HCT116 (cell line): ENCODE results near the gene FAR2. TPM values are rescaled to one million over a fixed set of nuclear protein-coding genes. Genes with fewer than 3 reads are reported as not detected.

Experiments used
- ATAC-seq: fragments of 200-7000 bp; cut with Tn5 transposase; 2 replicates; pipeline ENCODE4 v1.9.1; 2020; ENCODE audit warnings: mild to moderate bottlenecking, moderate library complexity
- BruUV-seq: library from RNA; stranded (reverse); fragments of 400-500 nt; replicated peaks from 2 replicates; lab custom pipeline; 2021; lab: Mats Ljungman, UMichigan
- CTCF ChIA-PET: fragments of 300-600 bp; sonication (Branson Sonifier 250); formaldehyde crosslinking; loops from one replicate; lab custom pipeline; 2021; ENCODE audit warnings: antibody characterized with exemption; lab: Charles Lee
- POLR2A ChIA-PET: fragments of 300-600, 350-600 bp; sonication (Branson Sonifier 250); formaldehyde crosslinking; loops from one replicate; lab custom pipeline; 2021; ENCODE audit warnings: antibody characterized with exemption; lab: Charles Lee
- RAD21 ChIA-PET, 2 experiments: fragments of 300-600 bp; sonication (Branson Sonifier 250); formaldehyde crosslinking; loops; one replicate each; lab custom pipeline; 2023; ENCODE audit warnings: low total read pairs in 2 of 2; ENCODE audit not compliant: uncharacterized antibody in 2 of 2, unreplicated experiment in 2 of 2, low non-redundant PET in 1 of 2; lab: Charles Lee
- DNase-seq: peaks from one replicate; pipeline ENCODE4 v3.0.0-alpha.2; 2010; ENCODE audit warnings: low read depth, low spot score
- H2AFZ ChIP-seq: fragments of 200-600 bp; shearing (Covaris generic), sonication (generic); 2 replicates; pipeline ENCODE4 v1.6.1; 2017; ENCODE audit warnings: low read depth, mixed run types, mixed read lengths, antibody characterized with exemption, low read length; ENCODE audit not compliant: poor library complexity, severe bottlenecking
- H3K27ac ChIP-seq: 2 replicates; pipeline ENCODE4 v1.5.1; 2012; ENCODE audit warnings: low read depth, low read length
- H3K27me3 ChIP-seq: fragments of 200-600 bp; sonication (generic); 2 replicates; pipeline ENCODE4 v1.6.1; 2016; ENCODE audit warnings: mixed run types, low read length, mixed read lengths; ENCODE audit not compliant: insufficient read depth
- H3K36me3 ChIP-seq, 2 experiments: fragments of 200-500 bp in 1 of 2; fragments of 200-600 bp in 1 of 2; sonication (Bioruptor generic) in 1 of 2; sonication (generic) in 1 of 2; 2 replicates each; pipeline versions ENCODE4 v1.5.1 to v1.6.1; 2014 to 2016; ENCODE audit warnings: low read length in 2 of 2, inconsistent platforms in 1 of 2, mixed read lengths in 1 of 2, mixed run types in 1 of 2; ENCODE audit not compliant: insufficient read depth in 2 of 2, control insufficient read depth in 1 of 2
- H3K4me1 ChIP-seq, 2 experiments: fragments of 200-600 bp in 1 of 2; sonication (generic) in 1 of 2; 2 replicates each; pipeline versions ENCODE4 v1.5.1 to v1.6.1; 2012 to 2017; ENCODE audit warnings: low read length in 2 of 2, inconsistent platforms in 1 of 2, mild to moderate bottlenecking in 1 of 2, mixed read lengths in 1 of 2, mixed run types in 1 of 2, moderate library complexity in 1 of 2; ENCODE audit not compliant: insufficient read depth in 2 of 2, control insufficient read depth in 1 of 2
- H3K4me2 ChIP-seq: fragments of 200-600 bp; sonication (generic); 2 replicates; pipeline ENCODE4 v1.6.1; 2017; ENCODE audit warnings: mixed run types, low read length, mixed read lengths
- H3K4me3 ChIP-seq, 2 experiments: fragments of 200-600 bp in 1 of 2; sonication (generic) in 1 of 2; replicated peaks in 1 of 2; 2 replicates each; pipeline ENCODE4 v1.5.1; 2011 to 2016; ENCODE audit warnings: low read length in 2 of 2, control low read depth in 1 of 2, low read depth in 1 of 2, mild to moderate bottlenecking in 1 of 2, mixed read lengths in 1 of 2, mixed run types in 1 of 2
- H3K79me2 ChIP-seq: fragments of 200-600 bp; sonication (generic); 2 replicates; pipeline ENCODE4 v1.6.1; 2017; ENCODE audit warnings: mild to moderate bottlenecking, mixed run types, low read length, moderate library complexity, mixed read lengths; ENCODE audit not compliant: insufficient read depth
- H3K9ac ChIP-seq: fragments of 200-600 bp; sonication (generic); 2 replicates; pipeline ENCODE4 v1.6.1; 2016; ENCODE audit warnings: low read length, mixed read lengths
- H3K9me2 ChIP-seq: fragments of 200-600 bp; sonication (generic), shearing (Covaris generic); 2 replicates; pipeline ENCODE4 v1.6.1; 2017; ENCODE audit warnings: mixed run types, mild to moderate bottlenecking, moderate library complexity; ENCODE audit not compliant: insufficient read depth
- H3K9me3 ChIP-seq, 2 experiments: fragments of 200-500 bp in 1 of 2; fragments of 200-600 bp in 1 of 2; sonication (Bioruptor generic) in 1 of 2; sonication (generic) in 1 of 2; 2 replicates each; pipeline ENCODE4 v1.6.1; 2014 to 2017; ENCODE audit warnings: low read length in 2 of 2, mixed read lengths in 2 of 2, inconsistent platforms in 1 of 2, low read depth in 1 of 2, mild to moderate bottlenecking in 1 of 2, mixed run types in 1 of 2, moderate library complexity in 1 of 2; ENCODE audit not compliant: control insufficient read depth in 1 of 2, insufficient read depth in 1 of 2
- H4K20me1 ChIP-seq: fragments of 200-600 bp; sonication (generic), shearing (Covaris generic); 2 replicates; pipeline ENCODE4 v1.6.1; 2017; ENCODE audit warnings: mixed run types, mild to moderate bottlenecking, moderate library complexity; ENCODE audit not compliant: insufficient read depth
- ATF3 ChIP-seq: IDR thresholded peaks from 2 replicates; pipeline ENCODE4 v1.6.1; 2012
- CBX3 ChIP-seq: IDR thresholded peaks from 2 replicates; pipeline ENCODE4 v1.6.1; 2012; ENCODE audit warnings: low read depth
- CEBPB ChIP-seq: IDR thresholded peaks from 2 replicates; pipeline ENCODE4 v1.6.1; 2012; ENCODE audit warnings: low read depth
- CTCF ChIP-seq, 3 experiments: fragments of 200-600 bp in 1 of 3; sonication (generic) in 1 of 3; IDR thresholded peaks in 2 of 3; conservative IDR thresholded peaks in 1 of 3; 2 replicates each; pipeline ENCODE4 v1.5.1; 2012 to 2017; ENCODE audit warnings: low read depth in 2 of 3, low read length in 2 of 3, antibody characterized with exemption in 1 of 3, borderline replicate concordance in 1 of 3, control low read depth in 1 of 3, mild to moderate bottlenecking in 1 of 3, mixed read lengths in 1 of 3, mixed run types in 1 of 3, moderate library complexity in 1 of 3; ENCODE audit not compliant: insufficient read depth in 1 of 3
- EGR1 ChIP-seq: IDR thresholded peaks from 2 replicates; pipeline ENCODE4 v1.6.1; 2012; ENCODE audit warnings: low read depth
- ELF1 ChIP-seq: IDR thresholded peaks from 2 replicates; pipeline ENCODE4 v1.6.1; 2012; ENCODE audit warnings: low read depth, borderline replicate concordance
- EZH2 ChIP-seq: fragments of 200-600 bp; sonication (generic); IDR thresholded peaks from 2 replicates; pipeline ENCODE4 v1.6.1; 2017; ENCODE audit warnings: antibody characterized with exemption, mixed run types
- FOSL1 ChIP-seq: IDR thresholded peaks from 2 replicates; pipeline ENCODE4 v1.6.1; 2012; ENCODE audit warnings: low read depth
- JUND ChIP-seq: IDR thresholded peaks from 2 replicates; pipeline ENCODE4 v1.6.1; 2012
- MAX ChIP-seq: IDR thresholded peaks from 2 replicates; pipeline ENCODE4 v1.6.1; 2012
- POLR2A ChIP-seq: IDR thresholded peaks from 2 replicates; pipeline ENCODE4 v1.7.0; 2011; ENCODE audit warnings: borderline replicate concordance; ENCODE audit not compliant: insufficient read depth, insufficient read length; ENCODE audit errors: extremely low read depth
- POLR2AphosphoS5 ChIP-seq: IDR thresholded peaks from 2 replicates; pipeline ENCODE4 v1.6.1; 2011; ENCODE audit warnings: mild to moderate bottlenecking, low read depth, low read length, moderate library complexity
- RAD21 ChIP-seq: IDR thresholded peaks from 2 replicates; pipeline ENCODE4 v1.6.1; 2012; ENCODE audit warnings: low read depth, mild to moderate bottlenecking
- SIN3A ChIP-seq: IDR thresholded peaks from 2 replicates; pipeline ENCODE4 v1.6.1; 2012; ENCODE audit warnings: low read depth
- SP1 ChIP-seq: IDR thresholded peaks from 2 replicates; pipeline ENCODE4 v1.6.1; 2012; ENCODE audit warnings: low read depth
- SRF ChIP-seq: IDR thresholded peaks from 2 replicates; pipeline ENCODE4 v1.6.1; 2012; ENCODE audit warnings: low read depth
- TCF7L2 ChIP-seq: IDR thresholded peaks from 2 replicates; pipeline ENCODE4 v1.7.0; 2011; ENCODE audit warnings: borderline replicate concordance, inconsistent platforms; ENCODE audit not compliant: insufficient read depth, insufficient read length; ENCODE audit errors: extremely low read depth
- ZBTB33 ChIP-seq: IDR thresholded peaks from 2 replicates; pipeline ENCODE4 v1.6.1; 2011; ENCODE audit warnings: mild to moderate bottlenecking, low read length, moderate library complexity; ENCODE audit not compliant: insufficient replicate concordance; ENCODE audit errors: extremely low read depth
- ZFX ChIP-seq: fragments of 450-650 bp; IDR thresholded peaks from 2 replicates; pipeline ENCODE4 v1.6.1; 2017
- ZNF274 ChIP-seq: fragments of 200-500 bp; sonication (Bioruptor generic); IDR thresholded peaks from 2 replicates; pipeline ENCODE4 v1.6.1; 2014; ENCODE audit warnings: mild to moderate bottlenecking, low read depth, low read length, inconsistent platforms
- intact Hi-C: fragments of 100-400 bp; cut with micrococcal nuclease; formaldehyde crosslinking; loops from 2 replicates; pipeline ENCODE4 v1.10.0; 2022
- total RNA-seq: library from RNA; stranded (reverse); gene quantifications from one replicate; pipeline ENCODE4 v1.2.1, GENCODE V29; 2021; ENCODE audit not compliant: unreplicated experiment

The FAR2 gene
- total RNA-seq, 1 experiment from 2014 or later: 9.7 TPM

- H3K27ac ChIP-seq: no peak overlapping the region
- CTCF ChIA-PET: no interaction called here
- RAD21 ChIA-PET: no interaction called here
- no peaks in the 10 kb centered on the region for H3K79me2 ChIP-seq
- no TSS peak for BruUV-seq
- H3K4me2 ChIP-seq: no peak overlapping the region
- H3K9ac ChIP-seq: no peak overlapping the region
- no peak for ATAC-seq
- no peak overlapping the region for H2AFZ ChIP-seq
- H3K4me3 ChIP-seq: no peak overlapping the region
- intact Hi-C loops: no loop called here
- no peaks in the 10 kb centered on the region for H3K9me2 ChIP-seq
- no peaks in the 10 kb centered on the region for H3K27me3 ChIP-seq
- no peaks in the 10 kb centered on the region for H3K9me3 ChIP-seq
- TF ChIP-seq SRF: no peak
- POLR2A ChIA-PET: no interaction called here
- H3K4me1 ChIP-seq: no peaks in the 10 kb centered on the region
- H3K36me3 ChIP-seq: no peaks in the 10 kb centered on the region
- no peaks in the 10 kb centered on the region for H4K20me1 ChIP-seq
- DNase-seq: no peak
Observed at GRCh38 chr12:29287622-29288021, 138.5 kb downstream of the FAR2 start.

- Histone ChIP-seq H3K4me1 (no peaks in the 10 kb centered on the region), H3K27me3 (no peaks in the 10 kb centered on the region), H3K9me2 (no peaks in the 10 kb centered on the region), H3K27ac (no peak overlapping the region), H3K9ac (no peak overlapping the region), H3K4me2 (no peak overlapping the region), H3K36me3 (no peaks in the 10 kb centered on the region), H2AFZ (no peak overlapping the region), H3K4me3 (no peak overlapping the region), H4K20me1 (no peaks in the 10 kb centered on the region), H3K79me2 (no peaks in the 10 kb centered on the region), H3K9me3 (no peaks in the 10 kb centered on the region)
- ChIA-PET RAD21 (no interaction called here), CTCF (interaction anchor here (1.1 kb wide), 1 partner anchor 30 kb away, joined by 3 read pairs; no protein-coding TSS in a partner anchor), POLR2A (no interaction called here)
- intact Hi-C loops: no loop called here
- no TSS peak for BruUV-seq
- ATAC-seq: no peak
- TF ChIP-seq POLR2A: no peak
- no peak for TF ChIP-seq JUND
- no peak for TF ChIP-seq ELF1
- no peak for TF ChIP-seq SIN3A
- TF ChIP-seq ATF3: no peak
- no peak for TF ChIP-seq FOSL1
- no peak for TF ChIP-seq CEBPB
- no peak for TF ChIP-seq SRF
- no peak for TF ChIP-seq POLR2AphosphoS5
- TF ChIP-seq ZFX: no peak
- TF ChIP-seq EZH2: no peak
- no peak for TF ChIP-seq CBX3
- TF ChIP-seq RAD21: no peak
- no peak for TF ChIP-seq ZNF274
- TF ChIP-seq CTCF (IDR thresholded peaks at IDR 0.05 in 2 of 3, conservative IDR thresholded peaks at IDR 0.05 in 1 of 3; ENCODE audit: borderline replicate concordance in 1 of 3, insufficient read depth in 1 of 3, low read depth in 2 of 3, low read length in 2 of 3): no peak
- no peak for TF ChIP-seq SP1
- no peak for TF ChIP-seq ZBTB33
- no peak for TF ChIP-seq MAX
- TF ChIP-seq EGR1: no peak
- no peak for TF ChIP-seq TCF7L2
- no peak for DNase-seq
Observed at GRCh38 chr12:29288031-29288430, 139.0 kb downstream of the FAR2 start.
